ENCODE measurements around the gene PPFIA1.
A peak's percentile ranks its signal among the peaks of the same experiment; 100 is the strongest.

GRCh38 chr11:70226967-70227366, 43.5 kb upstream of the PPFIA1 start:
- peak in 1 of 6 experiments; percentile 10 for TF ChIP-seq CTCF (IDR thresholded peaks at IDR 0.05)
- no peak for TF ChIP-seq POLR2A (IDR thresholded peaks at IDR 0.05)

Measured in upper lobe of left lung (tissue), 4 donors.